ENCODE data around the gene AP4M1. TPM values are rescaled to one million over a fixed set of nuclear protein-coding genes. Genes with fewer than 3 reads are reported as not detected.

AP4M1 gene
- total and polyA plus RNA-seq, 9 of the 15 experiments (the other 6 are each of a cell fraction or from before 2014, with no cell fraction given) = 1.3 to 30.9 (median 14.1) TPM

DNA sequence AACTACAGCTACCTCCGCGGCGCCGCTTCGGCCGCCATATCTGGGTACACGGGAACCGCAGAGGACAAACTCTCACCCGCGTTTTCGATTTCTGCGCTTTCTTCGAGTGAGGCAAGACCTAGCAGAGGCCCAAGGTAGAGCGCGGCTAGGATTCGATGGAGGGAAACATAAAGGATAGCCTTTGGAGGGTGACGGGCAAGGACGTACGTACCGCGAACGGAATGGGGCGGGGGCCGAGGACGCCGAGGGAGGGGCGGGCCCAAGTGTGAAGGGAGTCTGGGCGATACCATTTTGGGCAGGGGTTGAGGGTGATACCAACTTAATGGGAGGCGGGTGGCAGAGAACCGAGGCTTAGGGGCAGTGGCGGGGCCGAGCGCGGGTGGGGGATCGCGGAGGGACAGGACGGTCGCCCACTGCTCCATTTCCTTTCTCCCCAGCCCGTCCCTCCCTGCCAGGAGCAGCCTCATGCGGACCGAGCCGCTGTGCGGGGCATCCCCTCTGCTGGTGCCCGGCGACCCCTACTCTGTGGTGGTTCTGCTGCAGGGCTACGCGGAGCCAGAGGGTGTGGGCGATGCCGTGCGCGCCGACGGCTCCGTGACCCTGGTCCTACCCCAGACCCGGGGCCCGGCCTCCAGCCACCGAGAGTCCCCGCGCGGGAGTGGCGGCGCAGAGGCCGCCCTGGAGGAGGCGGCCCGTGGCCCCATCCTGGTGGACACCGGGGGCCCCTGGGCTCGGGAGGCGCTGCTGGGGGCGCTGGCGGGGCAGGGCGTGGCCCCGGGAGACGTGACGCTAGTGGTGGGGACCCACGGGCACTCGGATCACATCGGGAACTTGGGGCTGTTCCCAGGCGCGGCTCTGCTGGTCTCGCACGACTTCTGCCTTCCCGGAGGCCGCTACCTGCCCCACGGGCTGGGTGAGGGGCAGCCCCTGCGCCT, 25.8 kb downstream of the AP4M1 start, which contains the start of gene MBLAC1 (continued):
- TF ChIP-seq, protein P1, sequence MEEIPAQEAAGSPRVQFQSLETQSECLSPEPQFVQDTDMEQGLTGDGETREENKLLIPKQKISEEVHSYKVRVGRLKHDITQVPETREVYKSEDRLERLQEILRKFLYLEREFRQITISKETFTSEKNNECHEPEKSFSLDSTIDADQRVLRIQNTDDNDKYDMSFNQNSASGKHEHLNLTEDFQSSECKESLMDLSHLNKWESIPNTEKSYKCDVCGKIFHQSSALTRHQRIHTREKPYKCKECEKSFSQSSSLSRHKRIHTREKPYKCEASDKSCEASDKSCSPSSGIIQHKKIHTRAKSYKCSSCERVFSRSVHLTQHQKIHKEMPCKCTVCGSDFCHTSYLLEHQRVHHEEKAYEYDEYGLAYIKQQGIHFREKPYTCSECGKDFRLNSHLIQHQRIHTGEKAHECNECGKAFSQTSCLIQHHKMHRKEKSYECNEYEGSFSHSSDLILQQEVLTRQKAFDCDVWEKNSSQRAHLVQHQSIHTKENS (CRISPR knock-in tag; IDR thresholded peaks at IDR 0.05) = no peak
- TF ChIP-seq RBM39 (optimal IDR thresholded peaks at IDR 0.05; ENCODE audit: low read depth, low read length) (no peak), RNF2 (IDR thresholded peaks at IDR 0.05) (peak; percentile 61), ZNF561 (CRISPR knock-in tag; conservative IDR thresholded peaks at IDR 0.05) (no peak), ZNF146 (CRISPR knock-in tag; IDR thresholded peaks at IDR 0.05; ENCODE audit: unreplicated experiment) (no peak), MAFG (tag; conservative IDR thresholded peaks at IDR 0.05) (no peak), HDAC1 (IDR thresholded peaks at IDR 0.05) (peak in 1 of 2 experiments; percentile 19; a peak in 1 of 4 replicates)
- TF ChIP-seq, protein P2, sequence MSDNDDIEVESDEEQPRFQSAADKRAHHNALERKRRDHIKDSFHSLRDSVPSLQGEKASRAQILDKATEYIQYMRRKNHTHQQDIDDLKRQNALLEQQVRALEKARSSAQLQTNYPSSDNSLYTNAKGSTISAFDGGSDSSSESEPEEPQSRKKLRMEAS (CRISPR knock-in tag; IDR thresholded peaks at IDR 0.05) = no peak; the same call in 1 of the 2 replicates
- TF ChIP-seq, protein P3, sequence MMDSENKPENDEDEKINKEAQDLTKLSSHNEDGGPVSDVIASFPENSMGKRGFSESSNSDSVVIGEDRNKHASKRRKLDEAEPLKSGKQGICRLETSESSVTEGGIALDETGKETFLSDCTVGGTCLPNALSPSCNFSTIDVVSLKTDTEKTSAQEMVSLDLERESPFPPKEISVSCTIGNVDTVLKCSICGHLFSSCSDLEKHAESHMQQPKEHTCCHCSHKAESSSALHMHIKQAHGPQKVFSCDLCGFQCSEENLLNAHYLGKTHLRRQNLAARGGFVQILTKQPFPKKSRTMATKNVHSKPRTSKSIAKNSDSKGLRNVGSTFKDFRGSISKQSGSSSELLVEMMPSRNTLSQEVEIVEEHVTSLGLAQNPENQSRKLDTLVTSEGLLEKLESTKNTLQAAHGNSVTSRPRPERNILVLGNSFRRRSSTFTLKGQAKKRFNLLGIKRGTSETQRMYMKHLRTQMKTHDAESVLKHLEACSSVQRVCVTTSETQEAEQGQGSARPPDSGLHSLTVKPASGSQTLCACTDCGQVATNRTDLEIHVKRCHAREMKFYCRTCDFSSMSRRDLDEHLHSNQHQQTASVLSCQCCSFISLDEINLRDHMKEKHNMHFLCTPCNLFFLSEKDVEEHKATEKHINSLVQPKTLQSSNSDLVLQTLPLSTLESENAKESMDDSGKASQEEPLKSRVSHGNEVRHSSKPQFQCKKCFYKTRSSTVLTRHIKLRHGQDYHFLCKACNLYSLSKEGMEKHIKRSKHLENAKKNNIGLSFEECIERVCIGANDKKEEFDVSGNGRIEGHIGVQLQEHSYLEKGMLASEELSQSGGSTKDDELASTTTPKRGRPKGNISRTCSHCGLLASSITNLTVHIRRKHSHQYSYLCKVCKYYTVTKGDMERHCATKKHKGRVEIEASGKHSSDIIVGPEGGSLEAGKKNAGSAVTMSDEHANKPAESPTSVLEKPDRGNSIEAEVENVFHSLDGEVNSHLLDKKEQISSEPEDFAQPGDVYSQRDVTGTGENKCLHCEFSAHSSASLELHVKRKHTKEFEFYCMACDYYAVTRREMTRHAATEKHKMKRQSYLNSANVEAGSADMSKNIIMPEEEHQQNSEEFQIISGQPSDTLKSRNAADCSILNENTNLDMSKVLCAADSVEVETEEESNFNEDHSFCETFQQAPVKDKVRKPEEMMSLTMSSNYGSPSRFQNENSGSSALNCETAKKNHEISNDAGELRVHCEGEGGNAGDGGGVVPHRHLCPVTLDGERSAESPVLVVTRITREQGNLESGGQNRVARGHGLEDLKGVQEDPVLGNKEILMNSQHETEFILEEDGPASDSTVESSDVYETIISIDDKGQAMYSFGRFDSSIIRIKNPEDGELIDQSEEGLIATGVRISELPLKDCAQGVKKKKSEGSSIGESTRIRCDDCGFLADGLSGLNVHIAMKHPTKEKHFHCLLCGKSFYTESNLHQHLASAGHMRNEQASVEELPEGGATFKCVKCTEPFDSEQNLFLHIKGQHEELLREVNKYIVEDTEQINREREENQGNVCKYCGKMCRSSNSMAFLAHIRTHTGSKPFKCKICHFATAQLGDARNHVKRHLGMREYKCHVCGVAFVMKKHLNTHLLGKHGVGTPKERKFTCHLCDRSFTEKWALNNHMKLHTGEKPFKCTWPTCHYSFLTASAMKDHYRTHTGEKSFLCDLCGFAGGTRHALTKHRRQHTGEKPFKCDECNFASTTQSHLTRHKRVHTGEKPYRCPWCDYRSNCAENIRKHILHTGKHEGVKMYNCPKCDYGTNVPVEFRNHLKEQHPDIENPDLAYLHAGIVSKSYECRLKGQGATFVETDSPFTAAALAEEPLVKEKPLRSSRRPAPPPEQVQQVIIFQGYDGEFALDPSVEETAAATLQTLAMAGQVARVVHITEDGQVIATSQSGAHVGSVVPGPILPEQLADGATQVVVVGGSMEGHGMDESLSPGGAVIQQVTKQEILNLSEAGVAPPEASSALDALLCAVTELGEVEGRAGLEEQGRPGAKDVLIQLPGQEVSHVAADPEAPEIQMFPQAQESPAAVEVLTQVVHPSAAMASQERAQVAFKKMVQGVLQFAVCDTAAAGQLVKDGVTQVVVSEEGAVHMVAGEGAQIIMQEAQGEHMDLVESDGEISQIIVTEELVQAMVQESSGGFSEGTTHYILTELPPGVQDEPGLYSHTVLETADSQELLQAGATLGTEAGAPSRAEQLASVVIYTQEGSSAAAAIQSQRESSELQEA (IDR thresholded peaks at IDR 0.05; ENCODE audit: low read depth) = peak; percentile 86
- TF ChIP-seq, protein P4, sequence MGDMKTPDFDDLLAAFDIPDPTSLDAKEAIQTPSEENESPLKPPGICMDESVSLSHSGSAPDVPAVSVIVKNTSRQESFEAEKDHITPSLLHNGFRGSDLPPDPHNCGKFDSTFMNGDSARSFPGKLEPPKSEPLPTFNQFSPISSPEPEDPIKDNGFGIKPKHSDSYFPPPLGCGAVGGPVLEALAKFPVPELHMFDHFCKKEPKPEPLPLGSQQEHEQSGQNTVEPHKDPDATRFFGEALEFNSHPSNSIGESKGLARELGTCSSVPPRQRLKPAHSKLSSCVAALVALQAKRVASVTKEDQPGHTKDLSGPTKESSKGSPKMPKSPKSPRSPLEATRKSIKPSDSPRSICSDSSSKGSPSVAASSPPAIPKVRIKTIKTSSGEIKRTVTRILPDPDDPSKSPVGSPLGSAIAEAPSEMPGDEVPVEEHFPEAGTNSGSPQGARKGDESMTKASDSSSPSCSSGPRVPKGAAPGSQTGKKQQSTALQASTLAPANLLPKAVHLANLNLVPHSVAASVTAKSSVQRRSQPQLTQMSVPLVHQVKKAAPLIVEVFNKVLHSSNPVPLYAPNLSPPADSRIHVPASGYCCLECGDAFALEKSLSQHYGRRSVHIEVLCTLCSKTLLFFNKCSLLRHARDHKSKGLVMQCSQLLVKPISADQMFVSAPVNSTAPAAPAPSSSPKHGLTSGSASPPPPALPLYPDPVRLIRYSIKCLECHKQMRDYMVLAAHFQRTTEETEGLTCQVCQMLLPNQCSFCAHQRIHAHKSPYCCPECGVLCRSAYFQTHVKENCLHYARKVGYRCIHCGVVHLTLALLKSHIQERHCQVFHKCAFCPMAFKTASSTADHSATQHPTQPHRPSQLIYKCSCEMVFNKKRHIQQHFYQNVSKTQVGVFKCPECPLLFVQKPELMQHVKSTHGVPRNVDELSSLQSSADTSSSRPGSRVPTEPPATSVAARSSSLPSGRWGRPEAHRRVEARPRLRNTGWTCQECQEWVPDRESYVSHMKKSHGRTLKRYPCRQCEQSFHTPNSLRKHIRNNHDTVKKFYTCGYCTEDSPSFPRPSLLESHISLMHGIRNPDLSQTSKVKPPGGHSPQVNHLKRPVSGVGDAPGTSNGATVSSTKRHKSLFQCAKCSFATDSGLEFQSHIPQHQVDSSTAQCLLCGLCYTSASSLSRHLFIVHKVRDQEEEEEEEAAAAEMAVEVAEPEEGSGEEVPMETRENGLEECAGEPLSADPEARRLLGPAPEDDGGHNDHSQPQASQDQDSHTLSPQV (IDR thresholded peaks at IDR 0.05) = peak; percentile 78

All from K562 (cell line).